Tongue (tissue), 2 donors: ENCODE results near the gene ZKSCAN5. TPM values are rescaled to one million over a fixed set of nuclear protein-coding genes. Genes with fewer than 3 reads are reported as not detected.
A peak's percentile ranks its signal among the peaks of the same experiment; 100 is the strongest.
"Not testable (repeated sequence)": the region's sequence is repeated elsewhere in the genome, so short reads cannot be mapped to it uniquely, and the experiment has no call there.

ENCODE experiments used
- DNase-seq: peaks from one replicate; pipeline ENCODE4 v3.0.0-alpha.2; 2015
- total RNA-seq: library from RNA; depleted of rRNA; stranded (reverse); fragments of >200 nt; gene quantifications from one replicate; pipeline ENCODE4 v1.2.3, GENCODE V29; 2014

The ZKSCAN5 gene
- total RNA-seq, 1 donor from 2014 or later = 11.9 TPM

DNA sequence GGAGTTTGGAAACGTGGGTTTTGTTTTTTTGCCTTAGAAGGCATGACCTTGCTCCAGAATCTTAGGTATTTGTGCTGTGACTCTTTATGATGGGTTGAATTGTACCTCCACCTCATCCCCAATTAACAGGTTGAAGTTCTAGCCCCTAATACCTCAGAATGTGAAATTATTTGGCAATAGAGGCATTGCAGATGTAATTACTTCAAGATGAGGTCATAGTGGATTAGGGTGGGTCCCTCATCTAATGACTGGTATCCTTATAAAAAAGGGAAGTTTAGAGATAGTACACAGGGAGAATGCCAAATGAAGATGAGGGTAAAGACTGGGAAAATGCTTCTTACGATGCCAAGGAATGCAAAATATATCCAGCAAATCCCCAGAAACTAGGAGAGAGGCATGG lies 50.5 kb downstream of the ZKSCAN5 start:
- no peak for DNase-seq

DNA sequence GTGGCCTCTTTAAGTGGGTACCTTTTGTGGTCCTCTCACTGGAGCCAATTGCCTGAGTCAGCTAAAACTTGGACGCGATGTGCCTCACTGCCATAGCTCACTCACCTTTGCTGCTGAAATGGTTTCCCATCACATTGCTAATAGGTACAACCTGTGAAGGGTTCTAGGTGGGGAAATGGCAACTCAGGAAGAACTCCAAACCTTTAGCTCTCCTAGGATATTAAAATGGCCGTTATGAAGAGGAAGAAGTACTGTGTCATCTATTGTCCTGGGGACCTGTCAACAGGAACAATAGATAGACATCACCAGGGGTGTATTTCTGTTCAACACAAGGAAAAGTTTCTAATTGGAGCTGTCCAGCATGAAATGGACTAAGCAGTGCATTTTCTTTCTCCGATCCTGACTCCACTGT lies 52.7 kb downstream of the ZKSCAN5 start:
- no peak for DNase-seq

DNA sequence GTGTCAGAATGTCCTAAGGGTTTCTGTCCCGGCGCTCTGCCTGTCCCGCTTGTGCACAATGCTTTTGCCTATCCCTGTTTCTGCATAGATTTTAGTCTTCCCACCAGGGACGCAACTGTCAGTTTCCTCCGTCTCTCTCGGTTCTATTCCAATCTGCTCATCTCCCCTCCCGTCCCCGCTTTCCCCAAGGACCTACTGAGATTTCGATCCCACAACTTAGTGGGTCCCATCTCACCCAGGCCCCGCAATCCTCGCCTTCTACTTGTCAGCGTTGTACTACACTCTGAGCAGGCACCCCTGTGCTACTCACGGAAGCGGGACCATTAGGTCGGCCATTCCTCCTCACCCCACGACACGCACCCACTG lies 53.5 kb downstream of the ZKSCAN5 start:
- no peak for DNase-seq

DNA sequence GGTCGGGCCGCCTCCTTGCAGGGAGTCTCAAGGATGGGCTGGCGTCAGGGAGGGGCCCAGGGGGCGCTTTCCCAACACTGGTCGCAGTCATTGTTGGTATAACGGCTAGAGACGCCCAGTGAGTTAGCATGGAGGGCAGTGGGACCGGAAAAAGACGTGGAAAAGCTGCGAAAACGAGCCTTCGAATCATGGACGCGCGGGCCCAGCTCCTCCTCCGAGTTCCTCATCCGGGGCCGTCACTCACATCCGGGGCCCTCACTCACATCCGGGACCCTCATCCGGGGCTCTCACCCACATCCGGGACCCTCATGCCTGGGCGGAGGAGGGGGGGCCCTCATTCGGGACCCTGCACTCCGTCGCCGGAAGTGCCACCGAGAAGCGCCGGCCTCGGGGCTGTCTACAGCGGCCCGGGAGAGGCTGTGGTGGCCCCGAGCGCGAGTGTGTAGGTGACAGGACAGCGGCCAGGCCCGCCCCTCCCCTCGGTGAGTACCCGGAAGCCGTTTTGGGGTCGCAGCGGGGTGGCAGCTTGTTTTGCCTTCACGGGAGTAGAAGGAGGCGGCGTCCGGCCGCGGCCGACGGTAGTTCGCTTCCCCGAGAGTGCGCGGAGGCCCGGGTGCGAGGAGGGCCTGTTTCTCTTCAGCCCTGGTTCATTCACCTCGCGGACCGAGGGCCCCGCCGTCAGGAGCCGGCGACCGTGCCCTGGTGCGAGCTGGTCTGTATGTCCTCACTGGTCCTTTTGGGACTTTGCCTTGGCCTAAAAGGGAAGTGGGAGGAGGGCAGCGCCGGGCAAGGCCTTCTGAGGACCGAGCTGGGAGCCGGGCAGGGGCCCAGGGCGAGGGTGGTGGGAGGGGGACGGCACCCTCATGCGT lies 54.1 kb downstream of the ZKSCAN5 start, which contains the start of gene ZNF655:
ZNF655 (plus strand) TSS at position 337 of the 869 bp plus-strand sequence. CDS start 1,918 bp downstream, outside the sequence.
- peak; percentile 98 for DNase-seq

DNA sequence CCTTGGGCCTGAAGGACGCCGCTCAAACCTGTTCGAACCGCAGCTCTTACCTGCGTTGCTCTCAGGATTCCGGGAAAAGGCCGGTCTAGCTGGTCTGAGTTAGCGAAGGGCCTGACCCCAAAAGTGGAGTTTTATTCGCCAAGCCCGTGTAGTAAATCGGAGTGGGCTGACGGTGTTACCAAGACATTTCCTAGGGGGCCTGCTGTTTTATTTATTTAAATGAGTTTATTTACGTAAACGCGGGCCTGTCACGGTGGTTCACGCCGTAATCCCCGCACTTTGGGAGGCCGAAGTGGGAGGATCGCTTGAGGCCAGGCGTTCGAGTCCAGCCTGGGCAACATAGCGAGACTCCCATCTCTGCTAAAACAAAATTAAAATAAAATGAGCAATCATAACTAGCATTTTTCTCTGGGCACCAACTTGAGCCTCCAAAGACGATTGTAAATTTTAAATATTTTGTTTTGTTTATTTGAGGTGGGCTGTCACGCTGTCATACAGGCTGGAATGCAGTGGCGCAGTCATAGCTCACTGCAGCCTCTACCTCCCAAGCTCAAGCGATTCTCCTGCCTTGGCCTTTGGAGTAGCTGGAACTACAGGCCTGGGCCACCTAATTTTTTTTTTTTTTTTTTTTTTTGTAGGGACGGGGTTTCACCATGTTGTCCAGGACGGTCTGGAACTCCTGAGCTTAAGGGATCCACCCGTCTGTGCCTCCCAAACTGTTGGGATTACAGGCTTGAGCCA lies 54.9 kb downstream of the ZKSCAN5 start:
- no peak for DNase-seq

DNA sequence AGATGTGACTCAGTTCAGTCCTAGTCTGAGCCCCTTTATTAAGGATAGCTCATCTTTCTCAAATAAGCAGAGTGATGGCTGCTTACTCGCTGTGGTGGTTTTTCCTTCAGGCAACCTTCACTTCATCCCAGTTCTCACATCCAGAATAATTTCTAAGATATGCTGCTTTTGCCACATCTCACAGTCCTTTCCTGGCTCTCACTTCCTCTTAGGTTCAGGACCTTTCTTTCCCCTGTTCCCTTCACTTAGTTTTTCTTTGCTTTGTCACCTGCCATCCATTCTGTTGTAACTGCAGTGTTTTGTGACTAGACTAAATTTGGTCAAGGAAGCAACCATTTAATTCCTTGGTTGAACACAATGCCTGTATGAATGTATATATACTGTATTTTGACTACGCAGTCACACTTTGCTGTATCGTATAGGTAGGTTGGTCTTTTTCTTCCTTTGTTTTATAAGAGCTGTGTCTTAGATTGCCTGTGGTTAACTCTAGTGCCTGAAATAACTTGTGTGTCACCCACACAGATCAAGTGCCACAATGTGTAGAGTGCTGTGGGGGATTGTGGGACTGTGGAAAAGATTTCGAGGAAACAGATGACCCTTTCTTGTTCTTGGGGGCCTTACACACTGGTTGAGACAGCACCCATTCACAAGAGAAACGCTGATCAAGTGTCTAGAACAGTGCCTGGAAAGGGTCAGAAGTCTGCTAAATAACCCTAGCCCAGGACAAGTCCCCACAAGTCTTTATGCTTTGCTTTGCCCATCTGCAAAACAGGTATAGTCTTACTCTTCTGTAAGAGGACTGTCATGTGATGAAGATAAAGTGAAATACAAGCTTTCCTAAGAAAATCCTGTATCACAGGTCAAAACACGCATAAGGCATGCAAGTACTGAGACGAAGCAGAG lies 56.6 kb downstream of the ZKSCAN5 start:
- no peak for DNase-seq

DNA sequence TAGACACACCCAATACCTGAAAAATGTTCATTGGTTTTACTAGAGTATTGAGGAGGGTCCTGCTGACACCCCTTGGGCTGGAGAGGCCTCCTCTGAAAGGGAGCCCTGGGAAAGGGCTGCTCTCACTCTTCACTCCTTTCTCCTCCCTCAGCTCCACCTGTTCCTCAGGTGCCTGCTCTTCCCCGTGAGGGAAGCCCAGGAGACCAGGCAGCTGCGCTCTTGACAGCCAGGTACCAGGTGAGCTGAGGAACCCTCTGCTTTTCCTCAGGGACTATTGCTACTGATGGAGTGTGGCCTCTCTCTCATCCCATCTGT lies 57.2 kb downstream of the ZKSCAN5 start:
- DNase-seq = no peak

DNA sequence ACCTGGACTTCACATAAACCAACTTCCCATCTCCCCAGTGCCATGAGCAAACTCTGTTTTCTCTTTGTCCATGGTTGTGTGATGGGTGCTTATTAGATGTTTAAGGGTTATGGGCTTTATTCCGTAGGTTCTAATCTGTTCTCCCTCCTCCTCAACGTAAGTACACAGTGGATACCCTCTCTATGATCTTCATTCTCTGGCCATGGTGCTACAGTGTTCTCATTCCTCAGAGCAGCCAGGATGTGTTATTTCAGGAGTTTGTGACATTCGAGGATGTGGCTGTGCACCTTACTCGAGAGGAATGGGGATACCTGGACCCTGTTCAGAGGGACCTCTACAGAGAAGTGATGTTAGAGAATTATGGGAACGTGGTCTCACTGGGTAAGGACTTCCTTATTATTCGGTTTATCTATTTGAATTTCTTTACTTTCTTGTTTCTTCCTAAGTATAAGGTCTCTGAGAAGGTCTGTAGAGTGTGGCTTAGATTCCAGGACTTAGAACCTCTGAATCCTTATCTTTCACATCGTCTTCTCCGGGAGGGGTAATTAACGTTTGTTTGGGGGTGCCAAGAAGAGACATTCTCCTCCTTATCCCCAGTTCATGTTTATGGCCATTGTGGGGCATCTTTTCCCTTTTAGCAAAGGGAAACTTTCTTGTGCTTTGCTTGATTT lies 57.8 kb downstream of the ZKSCAN5 start:
- no peak for DNase-seq

DNA sequence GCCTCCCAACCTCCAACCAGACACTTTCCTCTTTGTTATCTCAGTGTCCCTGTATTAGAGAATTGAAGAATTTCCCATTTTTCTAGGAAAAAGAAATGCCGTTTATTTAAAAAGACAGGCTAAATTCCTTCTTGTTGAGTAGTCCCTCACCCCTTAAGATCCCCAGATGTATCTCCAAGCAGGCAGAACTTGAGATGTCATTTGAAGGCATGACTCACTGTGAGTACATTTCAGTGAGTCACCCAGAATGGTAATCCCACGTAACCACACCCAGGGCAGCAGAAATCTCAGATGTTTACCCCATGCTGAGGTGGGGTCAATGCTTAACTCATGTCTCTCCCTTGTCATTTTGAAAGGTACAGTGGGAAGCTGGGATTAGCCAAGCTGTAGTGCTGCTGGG lies 58.4 kb downstream of the ZKSCAN5 start:
- no peak for DNase-seq

DNA sequence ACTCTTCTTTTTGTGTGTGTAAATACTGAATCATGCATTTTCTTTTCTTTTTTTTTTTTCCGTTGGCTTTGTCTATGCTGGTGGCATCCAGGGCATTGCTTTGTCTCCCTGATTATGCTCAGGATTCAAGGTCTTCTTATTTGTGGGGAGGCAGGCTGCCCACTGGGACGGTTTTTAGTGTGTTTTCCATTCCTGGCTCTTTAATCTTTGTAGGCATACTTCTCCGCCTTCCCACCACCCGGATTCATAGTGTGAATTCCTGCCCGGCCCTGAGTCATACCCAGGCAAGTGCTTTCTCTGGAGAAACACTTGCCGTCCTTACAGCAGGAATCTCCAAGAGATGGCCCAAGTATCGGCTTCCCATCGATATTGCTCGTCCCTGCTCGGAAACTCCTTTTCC lies 59.2 kb downstream of the ZKSCAN5 start:
- DNase-seq = no peak

DNA sequence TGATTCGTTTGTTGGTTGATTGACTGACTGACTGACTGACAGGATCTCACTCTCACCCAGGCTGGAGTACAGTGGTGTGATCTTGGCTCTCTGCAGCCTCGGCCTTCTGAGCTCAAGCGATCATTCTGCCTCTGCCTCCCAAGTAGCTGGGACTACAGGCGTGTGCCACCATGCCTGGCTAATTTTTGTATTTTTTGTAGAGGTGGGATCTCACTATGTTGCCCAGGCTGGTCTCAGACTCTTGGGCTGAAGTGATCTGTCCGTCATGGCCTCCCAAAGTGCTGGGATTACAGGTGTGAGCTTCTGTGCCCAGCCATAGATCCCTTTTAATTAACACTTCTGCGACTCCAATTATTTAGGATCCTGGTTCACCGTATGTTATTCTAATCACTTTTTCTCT lies 64.3 kb downstream of the ZKSCAN5 start:
- DNase-seq = not testable (repeated sequence)

DNA sequence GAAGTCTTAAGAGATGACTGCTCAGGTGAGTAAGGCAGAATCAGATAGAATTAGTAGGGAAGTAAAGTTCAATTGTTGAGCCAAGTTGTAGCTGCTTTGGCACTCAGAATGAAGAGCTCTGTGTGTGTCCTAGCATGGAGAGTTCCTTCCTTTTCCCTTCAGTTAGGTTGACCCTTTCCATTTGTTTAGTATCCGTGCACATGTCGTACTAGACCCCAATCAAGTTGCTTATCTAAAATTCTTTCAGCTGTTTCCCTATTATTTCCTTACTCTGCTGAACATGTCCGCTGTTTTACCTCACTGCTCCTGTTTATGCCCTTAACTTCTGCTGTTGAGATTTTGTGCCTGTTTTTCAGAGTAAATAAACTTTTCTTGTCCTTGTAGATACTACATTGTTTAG lies 67.3 kb downstream of the ZKSCAN5 start:
- no peak for DNase-seq

DNA sequence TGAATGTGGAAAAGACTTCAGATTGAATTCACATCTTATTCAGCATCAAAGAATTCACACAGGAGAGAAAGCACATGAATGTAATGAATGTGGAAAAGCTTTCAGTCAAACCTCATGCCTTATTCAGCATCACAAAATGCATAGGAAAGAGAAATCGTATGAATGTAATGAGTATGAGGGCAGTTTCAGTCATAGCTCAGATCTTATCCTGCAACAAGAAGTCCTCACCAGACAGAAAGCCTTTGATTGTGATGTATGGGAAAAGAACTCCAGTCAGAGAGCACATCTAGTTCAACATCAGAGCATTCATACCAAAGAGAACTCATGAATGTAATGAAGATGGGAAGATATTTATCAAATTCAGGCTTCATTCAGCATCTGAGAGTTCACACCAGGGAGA lies 68.8 kb downstream of the ZKSCAN5 start:
- DNase-seq = no peak

DNA sequence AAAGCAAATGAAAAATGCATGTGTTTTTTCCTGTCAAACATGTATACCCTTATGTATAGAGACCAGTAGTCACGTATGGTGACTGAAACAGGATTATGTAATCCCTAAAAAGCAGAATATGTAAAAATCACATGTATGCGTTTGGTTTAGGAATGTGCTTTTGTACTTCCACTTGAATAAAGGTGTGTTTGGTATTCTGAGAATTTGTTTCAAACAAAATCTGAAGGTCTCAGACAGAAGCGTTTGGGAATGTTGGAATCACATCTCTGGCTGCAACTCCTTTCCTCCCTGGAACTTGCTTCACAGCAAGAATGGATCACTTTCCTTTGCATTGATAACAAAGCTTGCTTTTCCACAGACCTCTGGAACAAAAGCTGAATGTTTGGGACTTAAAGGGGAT lies 71.8 kb downstream of the ZKSCAN5 start:
- no peak for DNase-seq

DNA sequence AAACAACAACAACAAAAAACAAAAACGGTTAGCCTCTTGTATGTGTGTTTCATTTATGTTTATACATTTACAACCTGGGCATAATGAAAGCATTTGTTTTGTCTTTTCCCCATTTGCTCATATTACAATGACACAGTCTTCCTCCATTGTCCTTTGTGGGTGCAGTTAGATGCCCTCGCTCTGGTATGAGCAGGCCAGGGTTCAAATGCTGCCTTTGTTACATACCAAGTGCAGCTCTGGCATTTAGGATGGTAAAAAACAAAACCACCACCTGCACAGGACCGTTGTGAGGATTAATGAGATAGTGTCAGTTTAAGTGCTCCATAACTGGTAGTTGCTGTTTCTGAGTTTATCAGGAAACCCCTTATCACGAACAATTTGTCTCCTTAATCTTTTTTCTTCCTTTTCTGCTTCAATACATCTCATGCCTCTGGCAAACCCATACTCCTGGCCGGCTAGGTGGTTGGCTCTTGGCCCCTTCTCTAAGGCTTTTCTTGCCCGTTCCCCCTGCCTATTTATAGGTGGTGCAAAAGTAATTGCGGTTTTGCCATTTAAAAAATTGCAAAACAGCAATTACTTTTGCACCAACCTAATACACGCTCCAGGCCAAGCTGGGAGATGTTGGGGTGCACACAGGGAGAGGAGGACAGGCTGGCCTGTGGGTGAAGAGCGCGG lies 75.0 kb downstream of the ZKSCAN5 start:
- DNase-seq = no peak

DNA sequence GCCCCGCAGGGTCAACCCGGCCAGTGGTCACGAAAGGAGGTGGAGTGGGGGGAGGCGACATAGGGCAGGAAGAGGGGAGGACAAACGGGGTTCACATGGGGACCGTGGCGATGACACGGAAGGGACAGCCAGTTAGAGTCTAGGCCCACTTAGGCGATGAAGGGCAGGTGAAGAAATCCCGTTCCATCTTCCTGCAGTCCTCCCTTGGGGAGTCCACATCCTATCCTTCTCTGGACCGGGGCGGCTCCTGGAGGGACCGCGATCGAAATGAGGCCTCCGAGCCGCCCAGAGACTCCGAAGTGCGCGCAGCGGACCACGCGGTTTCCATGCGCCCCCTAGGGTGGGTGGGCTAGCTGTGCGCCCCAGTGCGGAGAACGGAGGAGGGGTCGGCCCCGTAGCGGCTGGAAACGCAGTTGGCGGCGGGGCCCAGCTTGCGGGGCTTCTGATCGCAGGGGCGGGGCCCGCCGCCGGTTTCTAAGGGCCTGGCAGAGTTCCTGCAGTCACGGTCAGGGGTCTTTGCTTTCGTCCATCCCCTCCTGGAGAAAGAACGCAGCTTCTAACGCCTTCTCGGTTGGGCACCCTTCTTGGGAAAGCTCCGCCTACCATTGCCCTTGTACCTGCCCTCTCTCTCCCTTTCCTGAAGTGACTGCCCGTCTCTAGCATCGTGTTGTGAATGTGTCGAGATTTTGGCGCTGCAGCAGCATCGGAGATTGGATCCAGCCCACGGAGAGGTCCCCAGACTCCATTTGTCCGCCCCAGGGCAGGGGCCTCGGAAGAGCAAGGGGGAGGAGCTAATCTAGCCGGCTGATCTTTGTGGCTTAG lies 75.7 kb downstream of the ZKSCAN5 start:
- peak; percentile 76 for DNase-seq

DNA sequence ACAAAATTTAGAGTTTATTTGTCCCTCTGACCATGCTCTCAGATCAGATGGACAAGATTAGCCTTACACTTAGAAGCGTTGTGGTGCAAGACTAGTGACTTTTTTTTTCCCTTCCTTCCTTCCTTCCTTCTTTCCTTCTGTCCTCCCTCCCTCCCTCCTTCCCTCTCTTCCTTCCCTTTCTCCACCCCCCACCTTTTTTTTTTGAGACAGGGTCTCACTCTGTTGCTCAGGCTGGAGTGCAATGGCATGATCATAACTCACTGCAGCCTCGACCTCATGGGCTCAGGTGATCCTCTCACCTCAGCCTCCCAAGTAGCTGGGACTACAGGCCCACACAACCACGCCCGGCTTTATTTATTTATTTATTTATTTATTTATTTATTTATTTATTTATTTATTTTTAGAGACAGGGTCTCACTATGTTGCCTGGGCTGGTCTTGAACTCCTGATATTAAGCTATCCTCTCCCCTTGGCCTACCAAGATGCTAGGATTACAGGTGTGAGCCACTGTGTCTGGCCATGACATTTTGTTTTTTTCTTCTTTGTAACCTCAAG lies 76.4 kb downstream of the ZKSCAN5 start:
- DNase-seq = not testable (repeated sequence)
